ENCODE measurements around the gene PRKAG2. TPM values are rescaled to one million over a fixed set of nuclear protein-coding genes. Genes with fewer than 3 reads are reported as not detected.

The PRKAG2 gene
- total and polyA plus RNA-seq, 4 donors, result 3.6 to 25.1 (median 16.8) TPM

GRCh38 chr7:151625606-151626005, 251.3 kb downstream of the PRKAG2 start:
- no peak overlapping the region for H3K9ac ChIP-seq (ENCODE audit: low read depth in 1 of 2, low read length in 2 of 2)
- no peak overlapping the region for H3K4me3 ChIP-seq (ENCODE audit: low read depth in 1 of 3, low read length in 3 of 3)
- peaks cover 0 to 2% (median 0%) of the 10 kb centered on the region in 4 donors for H3K4me1 ChIP-seq (ENCODE audit: control insufficient read depth in 4 of 4, insufficient read depth in 4 of 4, low read length in 3 of 4)
- H3K27ac ChIP-seq (ENCODE audit: low read depth in 1 of 2, low read length in 2 of 2), result no peak overlapping the region
- TF ChIP-seq GABPA (IDR thresholded peaks at IDR 0.05 in 1 of 2, conservative IDR thresholded peaks at IDR 0.05 in 1 of 2) (no peak), FOXA1 (IDR thresholded peaks at IDR 0.05) (no peak), NR2F2 (IDR thresholded peaks at IDR 0.05) (no peak), HNF4G (IDR thresholded peaks at IDR 0.05) (no peak), TAF1 (conservative IDR thresholded peaks at IDR 0.05) (no peak), HNF4A (conservative IDR thresholded peaks at IDR 0.05) (no peak)
- WGBS, result 89% methylated on average over 9 of the region's 9 CpGs
- H3K9me3 ChIP-seq (ENCODE audit: control insufficient read depth in 4 of 4, low read length in 3 of 4), result no peaks in the 10 kb centered on the region
- no peak for DNase-seq (ENCODE audit: low spot score)
- H3K27me3 ChIP-seq (ENCODE audit: control insufficient read depth in 4 of 4, insufficient read depth in 4 of 4, low read length in 3 of 4), result no peaks in the 10 kb centered on the region
- H3K36me3 ChIP-seq (ENCODE audit: control insufficient read depth in 4 of 4, insufficient read depth in 3 of 4, low read depth in 1 of 4, low read length in 3 of 4), result peaks cover 0 to 12% (median 1%) of the 10 kb centered on the region in 4 donors

GRCh38 chr7:151624246-151624928, 252.5 kb downstream of the PRKAG2 start:
- no peak for DNase-seq (ENCODE audit: low spot score)
- Histone ChIP-seq H3K4me3 (ENCODE audit: low read depth in 1 of 3, low read length in 3 of 3) (no peak overlapping the region), H3K9ac (ENCODE audit: low read depth in 1 of 2, low read length in 2 of 2) (no peak overlapping the region), H3K27ac (ENCODE audit: low read depth in 1 of 2, low read length in 2 of 2) (no peak overlapping the region), H3K27me3 (ENCODE audit: control insufficient read depth in 4 of 4, insufficient read depth in 4 of 4, low read length in 3 of 4) (no peaks in the 10 kb centered on the region), H3K36me3 (ENCODE audit: control insufficient read depth in 4 of 4, insufficient read depth in 3 of 4, low read depth in 1 of 4, low read length in 3 of 4) (peaks cover 0 to 12% (median 1%) of the 10 kb centered on the region in 4 donors), H3K4me1 (ENCODE audit: control insufficient read depth in 4 of 4, insufficient read depth in 4 of 4, low read length in 3 of 4) (peaks cover 0 to 2% (median 0%) of the 10 kb centered on the region in 4 donors), H3K9me3 (ENCODE audit: control insufficient read depth in 4 of 4, low read length in 3 of 4) (no peaks in the 10 kb centered on the region)
- 93% methylated on average over 18 of the region's 18 CpGs for WGBS
- TF ChIP-seq EGR1 (IDR thresholded peaks at IDR 0.05; ENCODE audit: low read depth in 2 of 2), result no peak
- TF ChIP-seq FOXA2 (IDR thresholded peaks at IDR 0.05), result no peak
- TF ChIP-seq HNF4A (conservative IDR thresholded peaks at IDR 0.05), result no peak
- no peak for TF ChIP-seq NR2F2 (IDR thresholded peaks at IDR 0.05)
- TF ChIP-seq RAD21 (IDR thresholded peaks at IDR 0.05), result no peak
- no peak for TF ChIP-seq ATF3 (IDR thresholded peaks at IDR 0.05)
- TF ChIP-seq CTCF (IDR thresholded peaks at IDR 0.05; ENCODE audit: low read depth, low read length, missing input control), result no peak
- TF ChIP-seq JUND (IDR thresholded peaks at IDR 0.05), result no peak
- no peak for TF ChIP-seq YY1 (IDR thresholded peaks at IDR 0.05)
- TF ChIP-seq MAX (IDR thresholded peaks at IDR 0.05), result no peak
- no peak for TF ChIP-seq ZBTB33 (IDR thresholded peaks at IDR 0.05)
- no peak for TF ChIP-seq TAF1 (conservative IDR thresholded peaks at IDR 0.05)
- TF ChIP-seq HNF4G (IDR thresholded peaks at IDR 0.05), result no peak
- no peak for TF ChIP-seq SP1 (IDR thresholded peaks at IDR 0.05)
- no peak for TF ChIP-seq GABPA (IDR thresholded peaks at IDR 0.05 in 1 of 2, conservative IDR thresholded peaks at IDR 0.05 in 1 of 2)
- no peak for TF ChIP-seq RXRA (IDR thresholded peaks at IDR 0.05)
- TF ChIP-seq REST (IDR thresholded peaks at IDR 0.05), result no peak
- TF ChIP-seq FOXA1 (IDR thresholded peaks at IDR 0.05), result no peak
